GM12878 (cell line): Measurements from ENCODE around the gene PIK3R5. TPM values are rescaled to one million over a fixed set of nuclear protein-coding genes. Genes with fewer than 3 reads are reported as not detected.

Experiments
- ATAC-seq: fragments of 200-7000 bp; cut with Tn5 transposase; 3 replicates; pipeline ENCODE4 v1.9.1; 2020; ENCODE audit warnings: mild to moderate bottlenecking, moderate library complexity
- BruUV-seq: library from RNA; stranded (reverse); fragments of 400-500 nt; replicated peaks from 2 replicates; lab custom pipeline; 2021; lab: Mats Ljungman, UMichigan
- CTCF ChIA-PET: fragments of 300-600 bp; sonication (Branson Sonifier 250); formaldehyde crosslinking; extraction: SDS; loops from one replicate; lab custom pipeline; 2021; ENCODE audit warnings: inconsistent platforms; lab: Yijun Ruan, JAX
- POLR2A ChIA-PET: fragments of 350-600 bp; formaldehyde crosslinking; extraction: SDS; loops from one replicate; lab custom pipeline; 2021; ENCODE audit warnings: inconsistent platforms; lab: Charles Lee
- RAD21 ChIA-PET: fragments of 300-600 bp; sonication (Branson Sonifier 250); formaldehyde crosslinking; loops from one replicate; lab custom pipeline; 2023; ENCODE audit warnings: antibody characterized with exemption; ENCODE audit not compliant: unreplicated experiment; lab: Charles Lee
- SMC1A ChIA-PET: fragments of 300-600 bp; sonication (Branson Sonifier 250); formaldehyde crosslinking; loops from one replicate; lab custom pipeline; 2023; ENCODE audit not compliant: unreplicated experiment, uncharacterized antibody; lab: Charles Lee
- DNase-seq: peaks from one replicate; pipeline ENCODE4 v3.0.0-alpha.2; 2011; ENCODE audit warnings: low read depth, low spot score
- FAIRE-seq: peaks from 3 replicates; lab custom pipeline; 2011; peaks lifted over from hg19 to GRCh38; lab: Jason Lieb, UNC
- H2AFZ ChIP-seq: 2 replicates; pipeline ENCODE4 v1.6.0; 2011; ENCODE audit warnings: low read depth, low read length, control low read depth; ENCODE audit not compliant: control insufficient read depth
- H3K27ac ChIP-seq: 2 replicates; pipeline ENCODE4 v1.5.1; 2011; ENCODE audit warnings: control low read depth; ENCODE audit not compliant: control insufficient read depth, insufficient read depth
- H3K27me3 ChIP-seq, 2 experiments: replicated peaks in 1 of 2; 2 replicates each; pipeline versions ENCODE4 v1.6.0 to v1.6.1; 2011; ENCODE audit warnings: low read length in 1 of 2; ENCODE audit not compliant: control insufficient read depth in 2 of 2, insufficient read depth in 2 of 2
- H3K36me3 ChIP-seq, 2 experiments: 2 replicates each; pipeline ENCODE4 v1.5.1; 2011; ENCODE audit warnings: low read length in 1 of 2; ENCODE audit not compliant: control insufficient read depth in 2 of 2, insufficient read depth in 2 of 2
- H3K4me1 ChIP-seq: 2 replicates; pipeline ENCODE4 v1.6.1; 2011; ENCODE audit warnings: mild to moderate bottlenecking, low read length, moderate library complexity, mixed read lengths; ENCODE audit not compliant: control insufficient read depth, insufficient read depth
- H3K4me2 ChIP-seq: 2 replicates; pipeline ENCODE4 v1.6.0; 2011; ENCODE audit warnings: control low read depth; ENCODE audit not compliant: control insufficient read depth, insufficient read depth
- H3K4me3 ChIP-seq: fragments of 200-600 bp; sonication (generic); 2 replicates; pipeline ENCODE4 v1.5.1; 2016
- H3K79me2 ChIP-seq: 2 replicates; pipeline ENCODE4 v1.6.0; 2011; ENCODE audit warnings: low read length; ENCODE audit not compliant: control insufficient read depth, insufficient read depth
- H3K9ac ChIP-seq: 2 replicates; pipeline ENCODE4 v1.8.0; 2011; ENCODE audit warnings: low read length, control low read depth, mixed read lengths; ENCODE audit not compliant: control insufficient read depth, insufficient read depth
- H3K9me3 ChIP-seq: replicated peaks from 3 replicates; pipeline ENCODE4 v1.5.1; 2011; ENCODE audit warnings: mild to moderate bottlenecking, low read length; ENCODE audit not compliant: control insufficient read depth, insufficient read depth
- H4K20me1 ChIP-seq: 2 replicates; pipeline ENCODE4 v1.6.0; 2011; ENCODE audit not compliant: control insufficient read depth, insufficient read depth
- BRCA1 ChIP-seq: IDR thresholded peaks from 2 replicates; pipeline ENCODE4 v1.6.1; 2011; ENCODE audit warnings: low read depth, low read length, improper control_type of control experiment
- CBX5 ChIP-seq: sonication (generic); IDR thresholded peaks from 2 replicates; pipeline ENCODE4 v1.6.1; 2016; ENCODE audit warnings: low read depth, moderate library complexity, mild to moderate bottlenecking, inconsistent platforms
- CEBPB ChIP-seq, 2 experiments: fragments of 150-350 bp in 1 of 2; IDR thresholded peaks; 2 replicates each; pipeline ENCODE4 v1.6.1; 2012 to 2014; ENCODE audit warnings: low read depth in 2 of 2, low read length in 2 of 2, borderline replicate concordance in 1 of 2, inconsistent platforms in 1 of 2
- EED ChIP-seq: sonication (generic); IDR thresholded peaks from 2 replicates; pipeline ENCODE4 v1.6.1; 2016; ENCODE audit warnings: antibody characterized with exemption, low read depth
- HDAC2 ChIP-seq: fragments of 200-600 bp; sonication (generic); IDR thresholded peaks from 2 replicates; pipeline ENCODE4 v1.6.1; 2017
- POU2F2 ChIP-seq: IDR thresholded peaks from 3 replicates; pipeline ENCODE4 v1.6.1; 2011; ENCODE audit warnings: low read depth, mild to moderate bottlenecking, low read length, borderline replicate concordance
- RELB ChIP-seq: fragments of 450-650 bp; IDR thresholded peaks from 2 replicates; pipeline ENCODE4 v1.6.1; 2017; ENCODE audit warnings: low read depth, mild to moderate bottlenecking, moderate library complexity
- SREBF1 ChIP-seq: IDR thresholded peaks from 2 replicates; pipeline ENCODE4 v1.6.1; 2012; ENCODE audit warnings: mild to moderate bottlenecking, low read length
- TAF1 ChIP-seq: IDR thresholded peaks from 2 replicates; pipeline ENCODE4 v1.6.1; 2011; ENCODE audit warnings: mild to moderate bottlenecking, low read depth, low read length, borderline replicate concordance
- WGBS: methylation state at CpG from one replicate; pipeline ENCODE4 v1.1.6; 2016; ENCODE audit warnings: low lambda C conversion rate; ENCODE audit not compliant: insufficient replicate concordance, insufficient coverage; ENCODE audit errors: missing lambda C conversion rate; 5-methylcytosine and 5-hydroxymethylcytosine counted together
- in situ Hi-C: fragments of 300-500 bp; cut with MboI; formaldehyde crosslinking; loops from 9 replicates; pipeline ENCODE4 v1.14.3; 2018; ENCODE audit warnings: mixed read lengths
- intact Hi-C: fragments of 100-400 bp; cut with micrococcal nuclease; formaldehyde crosslinking; loops from one replicate; pipeline ENCODE4 v1.14.2; 2022; ENCODE audit not compliant: unreplicated experiment
- polyA plus RNA-seq, 11 experiments: library from polyadenylated mRNA; depleted of rRNA in 4 of 11; unstranded in 6 of 11; stranded (reverse) in 5 of 11; fragments of >200 nt; fragmentation: Nextera tagmentation in 4 of 11; fragmentation: Illumina TruSeq in 1 of 11; extraction: Ambion mirVana in 4 of 11; extraction: Trizol in 1 of 11; gene quantifications; 1 replicate in 1 of 11; 2 replicates in 10 of 11; pipeline versions ENCODE4 v1.2.1 to v1.2.3, GENCODE V29; 2011 to 2016; ENCODE audit warnings: inconsistent platforms in 2 of 11, missing spikeins in 2 of 11, low read depth in 1 of 11
- total RNA-seq, 4 experiments: library from RNA; depleted of rRNA in 3 of 4; stranded (reverse); fragments of >200 nt in 3 of 4; fragmentation: Illumina TruSeq in 1 of 4; extraction: Trizol in 1 of 4; gene quantifications; 2 replicates each; pipeline versions ENCODE4 v1.2.1 to v1.2.3, GENCODE V29; 2013 to 2021
- TF ChIP-seq, protein P1 (sequence below): fragments of 450-650 bp; IDR thresholded peaks from 2 replicates; pipeline ENCODE4 v1.6.1; 2018; ENCODE audit warnings: borderline replicate concordance, mild to moderate bottlenecking; ENCODE audit not compliant: partially characterized antibody

Gene PIK3R5
- total and polyA plus RNA-seq, 10 of the 15 experiments (the other 5 are each of a cell fraction or from before 2014, with no cell fraction given): 9.5 to 50.8 (median 35.5) TPM

DNA sequence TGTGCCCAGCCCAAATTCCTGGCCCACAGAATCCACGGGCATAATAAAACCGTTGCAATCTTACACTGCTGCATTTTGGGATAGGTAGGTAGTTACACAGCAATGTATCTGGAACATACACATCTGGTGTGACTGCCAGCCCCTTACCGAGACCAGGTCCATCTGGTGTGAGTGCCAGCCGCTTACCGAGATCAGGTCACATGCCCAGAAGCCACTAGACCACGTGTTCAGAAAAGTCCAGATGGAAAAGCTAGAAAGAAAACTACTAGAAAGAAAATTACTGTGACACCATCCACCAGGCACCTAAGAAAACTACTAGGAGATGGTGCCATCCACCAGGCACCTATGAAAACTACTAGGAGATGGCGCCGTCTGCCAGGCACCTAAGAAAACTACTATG, 19.4 kb downstream of the PIK3R5 start:
- Histone ChIP-seq H3K9ac (no peak overlapping the region), H3K4me1 (peaks cover 50% of the 10 kb centered on the region), H2AFZ (no peak overlapping the region), H3K4me2 (no peak overlapping the region), H4K20me1 (no peaks in the 10 kb centered on the region), H3K27me3 (no peaks in the 10 kb centered on the region), H3K27ac (no peak overlapping the region), H3K36me3 (peaks cover 17 to 20% of the 10 kb centered on the region in 2 experiments; a peak in 3 of 4 replicates)
- no peak for ATAC-seq
- SMC1A ChIA-PET: interaction anchor here (0.7 to 19.3 kb wide), 5 partner anchors 11 to 629 kb away, joined by 3 to 345 read pairs (median 4); partner anchors contain the start of gene PIK3R5
- no peak for FAIRE-seq
- no peak for DNase-seq
- no TSS peak for BruUV-seq
- WGBS: 85% methylated on average over 8 of the region's 8 CpGs
- in situ Hi-C loops: no loop called here
- no peak for TF ChIP-seq TAF1
- TF ChIP-seq RELB: no peak
- no peak for TF ChIP-seq SREBF1
- TF ChIP-seq CBX5: no peak
- TF ChIP-seq BRCA1: no peak
- no peak for TF ChIP-seq HDAC2
- TF ChIP-seq, protein P1, sequence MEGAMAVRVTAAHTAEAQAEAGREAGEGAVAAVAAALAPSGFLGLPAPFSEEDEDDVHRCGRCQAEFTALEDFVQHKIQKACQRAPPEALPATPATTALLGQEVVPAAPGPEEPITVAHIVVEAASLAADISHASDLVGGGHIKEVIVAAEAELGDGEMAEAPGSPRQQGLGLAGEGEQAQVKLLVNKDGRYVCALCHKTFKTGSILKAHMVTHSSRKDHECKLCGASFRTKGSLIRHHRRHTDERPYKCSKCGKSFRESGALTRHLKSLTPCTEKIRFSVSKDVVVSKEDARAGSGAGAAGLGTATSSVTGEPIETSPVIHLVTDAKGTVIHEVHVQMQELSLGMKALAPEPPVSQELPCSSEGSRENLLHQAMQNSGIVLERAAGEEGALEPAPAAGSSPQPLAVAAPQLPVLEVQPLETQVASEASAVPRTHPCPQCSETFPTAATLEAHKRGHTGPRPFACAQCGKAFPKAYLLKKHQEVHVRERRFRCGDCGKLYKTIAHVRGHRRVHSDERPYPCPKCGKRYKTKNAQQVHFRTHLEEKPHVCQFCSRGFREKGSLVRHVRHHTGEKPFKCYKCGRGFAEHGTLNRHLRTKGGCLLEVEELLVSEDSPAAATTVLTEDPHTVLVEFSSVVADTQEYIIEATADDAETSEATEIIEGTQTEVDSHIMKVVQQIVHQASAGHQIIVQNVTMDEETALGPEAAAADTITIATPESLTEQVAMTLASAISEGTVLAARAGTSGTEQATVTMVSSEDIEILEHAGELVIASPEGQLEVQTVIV: no peak
- no peak for TF ChIP-seq EED
- TF ChIP-seq CEBPB (IDR thresholded peaks at IDR 0.05; ENCODE audit: borderline replicate concordance in 1 of 2, low read depth in 2 of 2, low read length in 2 of 2): no peak
- TF ChIP-seq POU2F2: no peak
- TF ChIP-seq, all 136 proteins: peak for 0
- intact Hi-C loops: no loop called here
- Histone ChIP-seq H3K79me2 (peaks cover 75% of the 10 kb centered on the region), H3K9me3 (peaks cover 11% of the 10 kb centered on the region; the same call in 2 of the 3 replicates), H3K4me3 (no peak overlapping the region)
- POLR2A ChIA-PET: interaction anchor here (2.4 kb wide), 1 partner anchor 8 kb away, joined by 11 read pairs; no protein-coding TSS in a partner anchor
- RAD21 ChIA-PET: interaction anchor here (1.0 to 2.4 kb wide), 2 partner anchors 8 to 46 kb away, joined by 3 to 9 read pairs; no protein-coding TSS in a partner anchor
- CTCF ChIA-PET: no interaction called here
